T1000 (cell line): ENCODE measurements around the gene ATP8B4.

Experiments used
- DNase-seq: peaks from one replicate; lab custom pipeline; 2025; ENCODE audit warnings: mixed read lengths; lab: John Stamatoyannopoulos, UW

The ATP8B4 gene

DNA sequence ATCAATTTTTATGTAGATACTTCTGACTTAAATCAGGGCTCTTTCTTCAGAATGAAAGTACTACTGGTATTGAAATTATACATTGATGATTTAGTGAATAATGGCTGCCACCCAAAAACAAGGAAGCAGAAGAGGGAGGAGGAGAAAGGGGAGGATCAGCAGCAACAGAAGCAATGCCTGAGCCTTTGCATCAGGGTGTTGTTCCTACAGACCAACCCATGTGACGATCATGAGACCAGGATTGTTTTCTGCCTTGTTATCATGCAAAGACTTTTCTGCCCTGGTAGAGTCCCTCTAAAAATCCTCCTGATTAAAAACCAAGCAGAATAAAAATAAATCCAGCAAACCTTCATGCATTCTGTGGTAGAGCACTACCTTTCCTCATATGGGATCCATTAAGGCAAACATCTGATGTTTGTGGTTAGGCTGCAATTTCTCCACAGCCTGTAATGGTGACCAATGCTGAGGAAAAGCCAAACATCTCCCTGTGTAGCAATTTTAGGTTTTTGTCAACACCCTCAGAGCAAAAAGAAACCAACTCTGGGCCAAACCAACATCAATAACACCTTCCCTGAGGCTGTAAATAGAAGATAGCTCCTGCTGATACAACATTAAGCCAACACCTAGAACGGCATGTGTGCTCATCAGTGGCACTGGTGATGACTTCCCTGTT, 191.7 kb downstream of the ATP8B4 start:
- no peak for DNase-seq

DNA sequence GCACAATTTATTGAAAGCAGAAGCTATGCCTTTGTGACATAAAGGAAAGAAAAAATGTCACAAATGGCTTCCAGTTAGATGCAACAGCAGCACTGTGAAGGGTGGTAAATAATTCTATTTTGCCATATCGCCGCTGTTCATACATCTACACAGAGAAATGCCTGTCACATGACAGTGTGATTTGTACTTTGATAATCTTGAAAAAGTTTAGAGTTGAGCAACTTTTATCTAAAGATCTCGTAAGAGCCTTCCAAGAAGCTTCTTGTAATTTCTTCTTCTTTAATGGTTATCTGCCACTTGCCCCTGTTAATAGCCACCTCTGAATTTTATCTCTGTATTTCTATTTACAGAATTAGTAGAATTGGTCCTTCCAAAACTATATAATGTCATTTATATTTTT, 192.3 kb downstream of the ATP8B4 start:
- no peak for DNase-seq

DNA sequence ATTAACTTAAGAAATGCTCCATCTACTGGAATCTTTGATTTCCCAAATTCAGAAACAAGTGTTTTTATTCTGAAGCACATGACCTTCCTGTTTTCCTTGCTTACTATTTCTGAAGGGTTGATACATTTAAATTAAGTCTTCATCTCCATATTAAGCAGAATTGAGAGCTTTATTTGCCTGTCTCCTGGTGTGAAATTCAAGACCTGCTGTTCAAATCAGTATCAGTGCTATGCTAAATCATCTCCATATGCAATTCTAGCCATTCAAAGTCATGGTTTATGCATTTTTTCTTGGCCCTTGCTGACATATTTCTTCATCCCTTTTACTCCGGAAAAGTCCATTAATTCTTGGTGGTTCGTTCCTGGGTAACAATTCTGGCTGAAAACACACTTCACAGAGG, 195.4 kb downstream of the ATP8B4 start:
- DNase-seq: no peak

DNA sequence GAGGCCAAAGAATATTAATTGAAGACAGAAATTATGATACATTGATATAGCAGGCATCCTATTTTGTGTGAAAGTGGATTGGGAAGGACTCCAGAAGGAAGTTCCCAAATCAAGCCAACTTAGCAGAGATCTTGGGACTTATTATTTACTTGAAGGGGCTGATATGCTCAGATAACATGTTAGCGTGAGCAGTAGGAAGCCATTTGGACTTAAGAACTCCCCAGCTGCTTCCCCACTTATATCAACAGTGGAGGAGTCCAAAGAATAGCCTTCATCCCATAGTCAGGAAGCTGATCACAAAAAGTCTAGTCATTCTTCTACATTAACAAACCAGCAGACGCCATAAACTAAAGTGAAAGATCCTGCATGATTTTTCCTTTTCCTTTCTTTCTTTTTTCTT, 200.0 kb downstream of the ATP8B4 start:
- DNase-seq: no peak

DNA sequence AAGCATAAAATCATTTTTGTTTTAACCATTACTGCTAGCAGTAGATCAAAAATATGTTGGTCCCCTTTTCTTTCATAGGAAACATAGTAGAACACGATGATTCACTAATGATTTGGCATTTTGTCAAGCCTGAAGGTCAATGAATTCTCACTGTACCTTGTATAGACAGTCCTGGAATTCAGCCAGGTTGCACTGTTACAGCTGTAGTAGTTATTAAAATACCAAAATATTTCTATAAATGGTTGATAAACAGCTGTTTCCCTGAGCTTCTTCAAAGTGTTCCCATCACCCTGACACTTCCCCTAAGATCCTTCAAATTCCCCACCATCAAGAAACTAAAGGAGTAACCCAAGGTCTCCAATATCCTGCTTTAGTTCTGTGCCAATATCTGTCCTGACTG, 200.9 kb downstream of the ATP8B4 start:
- DNase-seq: no peak

DNA sequence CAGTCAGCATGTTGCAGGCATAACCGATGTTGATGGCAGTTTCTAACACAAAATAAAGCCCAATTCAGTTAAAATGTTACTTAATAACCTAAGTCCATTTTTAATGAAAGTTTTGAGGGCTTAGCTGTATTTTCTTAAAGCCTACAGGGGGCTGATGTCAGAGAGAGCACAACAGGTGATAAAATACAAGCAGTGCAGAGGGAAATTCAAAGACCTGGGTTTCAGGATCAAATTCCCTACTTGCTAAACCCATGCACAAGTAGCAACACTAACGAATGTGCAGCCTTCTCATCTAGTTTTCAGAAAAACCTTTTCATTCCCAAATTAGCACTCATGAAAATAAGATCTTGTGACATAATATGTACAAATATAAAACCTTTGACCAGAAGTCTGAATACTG, 202.0 kb downstream of the ATP8B4 start:
- DNase-seq: no peak

DNA sequence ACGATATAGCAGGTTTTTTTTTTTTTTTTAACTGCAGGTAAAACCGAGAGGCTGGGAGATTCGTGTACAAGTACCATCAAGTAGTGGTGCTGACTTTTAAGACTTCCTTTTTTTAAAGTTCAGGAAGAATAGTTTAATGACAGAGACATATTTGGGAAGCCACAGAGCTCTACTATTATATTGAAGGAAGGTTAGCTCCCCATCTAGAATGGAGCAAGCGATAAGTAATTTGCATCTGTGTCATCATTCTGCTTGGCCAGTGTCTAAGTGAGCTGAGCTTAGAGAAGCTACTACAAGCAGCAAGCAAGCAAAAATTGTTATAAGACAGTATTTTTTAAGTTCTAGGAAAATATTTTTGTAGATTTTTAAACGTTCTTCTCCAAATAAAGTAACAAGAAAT, 203.2 kb downstream of the ATP8B4 start:
- no peak for DNase-seq

DNA sequence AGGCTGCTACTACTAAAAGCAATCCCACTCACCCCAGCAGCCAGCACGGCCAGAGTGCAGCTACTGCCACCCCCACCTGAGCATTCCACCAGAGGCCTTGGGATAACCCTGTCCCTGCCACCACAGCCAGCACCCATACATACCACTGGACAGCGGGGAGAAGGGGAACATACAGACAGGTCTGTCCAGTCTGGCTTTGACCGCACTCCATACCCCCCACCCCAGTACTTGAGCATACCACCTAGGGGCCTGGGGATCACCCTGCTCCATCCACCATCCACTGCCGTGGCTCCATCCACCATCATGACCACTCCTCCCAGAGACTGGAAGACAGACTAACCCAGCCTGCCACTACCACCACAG, 210.1 kb downstream of the ATP8B4 start:
- no peak for DNase-seq

DNA sequence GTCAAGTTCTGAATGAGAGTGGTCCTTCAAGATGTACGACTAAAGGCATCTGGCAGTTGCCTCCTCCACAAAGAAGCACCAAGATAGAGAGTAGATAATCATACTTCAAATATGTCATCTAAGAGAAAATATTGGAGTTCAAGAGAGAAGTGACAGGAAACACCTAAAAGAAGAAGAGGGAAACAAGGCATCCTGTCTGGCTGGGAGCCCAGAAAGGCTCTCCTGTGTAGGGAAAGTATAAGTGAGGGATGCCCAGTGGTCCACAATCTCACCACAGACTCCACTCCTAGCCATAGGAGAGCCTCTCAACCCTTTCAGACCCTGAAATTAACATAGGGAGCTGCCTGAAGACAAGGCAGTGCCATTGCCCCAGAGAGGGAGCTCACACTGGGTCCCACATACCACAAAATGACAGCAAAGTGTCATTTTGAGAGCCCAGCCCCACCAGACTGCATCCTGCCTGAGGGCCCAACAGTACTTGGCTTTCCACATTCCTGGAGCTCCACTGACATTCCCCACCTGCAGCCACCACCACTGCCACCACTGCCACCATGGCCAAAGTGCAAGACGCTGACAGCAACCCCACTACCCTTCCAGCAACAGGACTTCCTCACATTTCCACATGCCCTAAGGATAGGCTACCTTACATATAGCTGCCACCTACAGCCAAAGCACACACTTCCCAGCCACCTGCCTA, 210.6 kb downstream of the ATP8B4 start:
- no peak for DNase-seq

DNA sequence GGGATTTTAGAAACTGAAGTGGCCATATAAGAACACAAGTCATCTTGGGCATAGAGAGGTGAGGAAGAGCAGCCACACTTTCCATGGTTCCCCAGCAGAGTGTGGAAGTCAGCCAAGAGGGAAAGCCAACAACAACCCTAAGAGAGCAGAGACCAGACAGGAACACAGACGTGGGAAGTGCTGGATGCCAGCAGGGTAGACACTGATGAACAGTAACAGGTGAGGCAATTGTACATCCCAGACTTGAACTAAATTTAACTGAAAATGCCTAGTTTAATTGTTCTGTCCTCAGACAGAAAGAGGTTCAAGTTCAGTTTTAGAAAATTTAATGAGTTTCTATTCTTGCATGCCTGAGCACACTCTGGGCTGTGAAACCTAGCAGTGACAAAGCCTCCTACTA, 212.1 kb downstream of the ATP8B4 start:
- DNase-seq: no peak

DNA sequence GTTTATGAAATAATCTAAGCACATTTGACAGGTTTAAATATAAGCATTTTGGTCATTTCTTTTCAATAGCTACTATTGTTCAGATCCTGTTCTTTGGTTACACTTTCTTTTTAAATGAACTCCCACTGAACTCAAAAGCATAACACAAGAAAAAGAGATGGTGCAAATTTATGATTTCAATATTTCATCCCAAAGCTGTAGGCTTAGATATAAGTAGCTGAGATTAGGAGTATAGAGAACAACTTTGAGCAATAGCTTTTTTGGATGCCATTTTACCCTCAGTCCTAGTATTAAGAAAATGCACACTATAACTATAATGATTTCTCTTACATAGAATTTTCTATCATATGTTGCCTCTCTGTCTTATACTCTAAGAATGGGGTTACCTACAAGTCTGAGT, 213.8 kb downstream of the ATP8B4 start:
- DNase-seq: no peak

DNA sequence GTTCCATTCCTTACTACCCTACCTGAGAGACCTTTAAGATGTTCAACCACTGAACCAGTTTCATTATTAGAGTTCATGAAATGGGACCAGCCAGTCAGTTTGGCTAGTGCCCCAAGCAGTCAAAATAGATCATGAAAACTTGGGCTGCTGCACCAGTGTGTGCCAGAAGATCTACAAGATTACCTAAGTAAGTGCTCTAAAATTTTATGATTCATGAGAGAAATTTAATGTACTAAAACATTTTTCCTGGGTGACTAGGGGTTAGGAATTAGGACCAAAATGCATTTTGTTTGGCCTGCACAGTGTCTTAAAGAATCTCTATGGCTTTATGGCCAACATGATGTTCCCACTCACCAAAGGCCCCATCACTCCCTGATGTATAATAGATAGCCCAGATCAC, 214.7 kb downstream of the ATP8B4 start:
- DNase-seq: no peak

DNA sequence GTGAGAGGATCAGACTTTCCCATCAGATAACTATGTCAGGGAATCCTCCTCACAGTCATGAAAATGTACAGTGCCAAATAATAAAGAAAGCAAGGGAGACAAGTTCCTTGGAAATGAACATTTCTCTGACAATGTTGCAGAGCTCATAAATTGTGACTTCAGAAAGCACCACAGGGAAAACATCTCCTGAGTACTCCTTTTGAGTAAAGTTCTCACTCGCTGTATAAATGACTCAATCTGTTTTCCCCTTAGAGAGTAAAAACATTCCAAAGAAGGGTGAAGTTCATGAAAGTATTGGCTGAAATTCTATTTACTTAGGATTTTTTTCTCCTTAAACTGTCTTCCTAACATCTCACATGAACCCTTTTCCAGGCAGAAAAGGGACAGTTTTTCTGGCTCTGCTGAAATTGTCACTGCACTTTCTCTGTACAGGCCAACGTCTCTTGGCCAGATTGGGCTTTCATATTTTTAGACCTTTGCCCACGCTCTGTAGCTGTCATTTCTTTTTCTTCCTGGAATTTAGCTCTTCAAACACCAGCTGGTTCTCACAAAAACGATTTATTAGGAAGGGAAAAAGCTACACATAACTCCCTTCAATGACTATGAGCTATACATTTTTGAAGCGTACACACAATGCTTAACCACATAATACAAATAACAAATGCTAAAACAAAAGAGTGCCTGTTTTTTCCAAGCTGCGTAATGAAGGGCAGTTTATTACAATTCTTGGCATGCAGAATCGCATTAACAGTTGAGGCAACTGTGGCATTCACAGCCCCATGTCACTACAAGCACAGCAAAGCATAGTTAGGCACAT, 216.1 kb downstream of the ATP8B4 start:
- DNase-seq: no peak

DNA sequence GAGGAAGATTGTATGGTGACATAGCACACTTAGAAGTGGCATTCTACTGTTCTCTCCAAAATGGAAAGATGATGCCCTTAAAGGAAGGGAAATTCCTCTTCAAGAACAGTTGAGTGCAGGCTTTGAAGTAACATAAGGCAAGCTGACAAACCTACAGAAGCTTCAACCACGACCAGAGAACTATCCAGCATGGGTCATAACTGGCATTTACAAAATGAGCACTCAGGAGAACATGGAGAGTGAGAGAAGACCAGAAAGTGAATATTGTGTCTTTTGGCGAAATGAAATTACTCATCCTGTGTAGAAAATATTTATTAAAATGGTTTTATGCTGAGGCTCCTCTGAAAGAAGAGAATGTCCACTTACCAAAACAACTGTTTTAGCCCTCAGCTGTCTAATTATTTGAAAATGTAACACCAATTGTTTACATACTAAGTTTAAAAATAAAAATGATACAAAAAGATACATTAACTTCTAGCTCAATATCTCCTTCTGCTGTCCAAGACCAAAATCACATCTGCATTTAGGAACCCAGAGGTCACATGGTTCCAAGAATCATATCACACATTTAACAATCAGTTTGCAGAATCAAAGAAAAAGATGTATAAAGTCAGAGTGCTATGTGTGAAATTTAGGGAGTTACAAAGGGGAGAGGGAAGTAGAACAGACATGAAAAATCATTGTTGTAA, 216.9 kb downstream of the ATP8B4 start:
- no peak for DNase-seq

DNA sequence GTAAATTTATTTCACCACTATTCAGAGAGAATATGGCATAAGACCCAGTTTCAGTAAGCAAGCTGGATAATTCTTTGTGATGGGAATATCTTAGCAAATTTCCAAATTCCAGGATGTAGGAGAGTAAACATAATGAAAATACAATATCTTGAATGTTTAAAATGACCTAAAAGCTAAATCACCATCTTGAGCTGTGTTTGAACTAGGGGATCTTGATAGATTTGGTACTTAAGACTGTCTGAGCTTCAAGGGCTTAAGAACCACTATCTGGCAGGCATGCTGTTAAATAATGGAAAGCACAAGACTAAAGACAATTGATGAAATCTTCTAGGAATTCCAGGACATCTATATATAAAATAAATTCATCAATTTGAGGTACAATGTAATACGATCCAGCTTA, 217.7 kb downstream of the ATP8B4 start:
- no peak for DNase-seq

DNA sequence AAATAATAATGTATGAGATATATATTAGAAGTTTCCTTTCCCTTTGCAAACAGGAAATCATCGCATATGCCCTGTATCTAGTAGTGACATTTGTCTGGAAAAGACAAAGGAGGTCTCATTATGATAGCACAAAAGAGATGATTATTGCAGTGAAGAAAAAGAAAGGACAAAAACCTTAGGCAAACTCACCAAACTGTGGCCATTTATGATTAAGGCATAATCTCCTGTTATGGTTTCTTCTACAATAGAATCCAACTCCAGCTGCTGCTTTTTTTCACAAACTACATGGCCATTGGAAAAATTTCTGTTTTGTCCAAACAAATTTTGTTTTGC, 218.2 kb downstream of the ATP8B4 start:
- no peak for DNase-seq

DNA sequence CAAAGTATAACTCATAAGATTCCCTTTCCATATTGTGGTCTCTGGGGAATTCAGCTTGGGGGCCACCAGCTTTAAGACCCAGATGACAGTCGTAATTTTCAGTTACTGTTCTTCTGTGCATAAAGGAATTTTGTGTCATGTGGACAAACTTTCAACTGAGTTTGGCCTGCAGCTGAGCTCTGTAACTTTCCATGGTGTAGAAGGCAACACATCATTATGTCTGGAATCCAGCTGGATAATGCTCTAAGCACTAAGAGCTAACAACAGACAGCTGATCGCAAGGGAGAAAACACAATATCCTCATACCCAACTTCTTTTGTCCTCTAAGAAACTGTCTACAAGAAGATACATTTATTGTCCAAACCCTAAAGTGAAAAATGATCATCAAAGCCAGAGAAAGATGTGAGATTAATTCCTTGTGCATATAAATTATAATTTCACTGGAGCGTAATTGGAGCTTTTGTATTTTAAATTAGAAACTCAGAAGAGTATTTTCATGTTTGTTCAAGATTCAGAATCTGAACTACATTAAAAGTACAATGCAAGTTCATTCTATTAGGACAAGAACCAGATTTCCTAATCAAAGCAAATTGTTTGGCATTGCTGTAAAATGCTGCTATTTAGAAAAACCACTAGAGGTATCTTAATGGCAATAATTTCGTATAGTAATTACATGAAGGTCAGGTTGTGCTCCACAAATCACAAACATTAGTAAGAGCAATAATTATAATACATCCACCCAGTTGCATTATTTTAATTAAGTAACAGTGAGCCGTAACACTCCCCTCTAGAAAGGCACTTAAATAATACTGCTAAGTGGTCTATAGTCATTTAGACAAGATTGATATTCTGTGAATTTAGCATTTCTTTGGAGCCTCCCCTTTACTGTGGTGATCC, 218.8 kb downstream of the ATP8B4 start:
- no peak for DNase-seq

DNA sequence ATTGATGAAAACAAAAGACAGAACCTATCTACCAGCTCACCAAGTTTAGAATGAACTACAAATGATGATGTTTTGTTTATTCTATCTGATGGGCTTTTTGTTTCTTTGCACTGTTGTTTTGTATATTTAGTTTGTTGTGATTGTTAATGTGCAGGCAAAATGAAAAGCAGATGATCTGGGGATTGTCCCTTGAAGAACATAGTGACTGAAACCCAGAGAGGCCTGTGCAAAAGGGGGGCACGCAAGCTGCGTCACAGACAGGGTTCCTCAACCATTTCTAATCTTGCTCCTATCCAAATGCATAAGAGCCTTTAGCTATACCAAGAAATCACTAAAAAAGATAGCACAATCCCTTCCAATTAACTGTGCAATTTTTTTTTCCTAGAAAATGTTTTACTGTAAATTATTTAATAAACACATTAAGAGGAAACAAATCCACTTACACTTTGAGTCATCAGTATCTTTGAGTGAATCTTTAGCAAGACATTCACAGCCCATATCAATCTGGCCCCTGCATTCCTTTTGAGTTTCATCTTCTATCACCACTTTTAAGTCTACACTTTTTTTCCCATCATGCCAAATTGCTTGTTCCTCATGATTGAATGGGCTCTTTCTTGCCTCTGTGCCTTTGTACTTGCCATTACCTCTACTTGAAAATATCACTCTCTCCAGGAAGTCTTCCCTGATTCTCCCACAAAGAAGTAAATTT, 220.3 kb downstream of the ATP8B4 start:
- DNase-seq: no peak

DNA sequence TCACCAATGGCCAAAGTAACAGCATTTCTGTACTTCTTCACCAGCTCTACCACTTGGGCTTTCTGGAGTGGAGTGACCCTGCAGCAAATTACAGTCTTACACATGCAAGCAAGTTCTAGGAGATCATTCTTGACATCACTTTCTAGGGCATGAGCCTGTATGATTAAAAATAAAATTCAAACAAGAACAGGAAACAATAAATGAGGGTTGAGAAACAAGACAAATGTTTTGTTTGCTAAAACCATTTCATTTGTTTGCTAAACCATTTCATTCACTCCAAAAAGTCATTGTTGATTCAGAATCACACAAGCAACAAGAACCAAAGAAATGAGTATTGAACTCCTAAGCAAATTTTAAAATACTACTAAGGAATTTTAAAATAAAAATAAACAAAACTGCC, 220.9 kb downstream of the ATP8B4 start:
- DNase-seq: no peak

DNA sequence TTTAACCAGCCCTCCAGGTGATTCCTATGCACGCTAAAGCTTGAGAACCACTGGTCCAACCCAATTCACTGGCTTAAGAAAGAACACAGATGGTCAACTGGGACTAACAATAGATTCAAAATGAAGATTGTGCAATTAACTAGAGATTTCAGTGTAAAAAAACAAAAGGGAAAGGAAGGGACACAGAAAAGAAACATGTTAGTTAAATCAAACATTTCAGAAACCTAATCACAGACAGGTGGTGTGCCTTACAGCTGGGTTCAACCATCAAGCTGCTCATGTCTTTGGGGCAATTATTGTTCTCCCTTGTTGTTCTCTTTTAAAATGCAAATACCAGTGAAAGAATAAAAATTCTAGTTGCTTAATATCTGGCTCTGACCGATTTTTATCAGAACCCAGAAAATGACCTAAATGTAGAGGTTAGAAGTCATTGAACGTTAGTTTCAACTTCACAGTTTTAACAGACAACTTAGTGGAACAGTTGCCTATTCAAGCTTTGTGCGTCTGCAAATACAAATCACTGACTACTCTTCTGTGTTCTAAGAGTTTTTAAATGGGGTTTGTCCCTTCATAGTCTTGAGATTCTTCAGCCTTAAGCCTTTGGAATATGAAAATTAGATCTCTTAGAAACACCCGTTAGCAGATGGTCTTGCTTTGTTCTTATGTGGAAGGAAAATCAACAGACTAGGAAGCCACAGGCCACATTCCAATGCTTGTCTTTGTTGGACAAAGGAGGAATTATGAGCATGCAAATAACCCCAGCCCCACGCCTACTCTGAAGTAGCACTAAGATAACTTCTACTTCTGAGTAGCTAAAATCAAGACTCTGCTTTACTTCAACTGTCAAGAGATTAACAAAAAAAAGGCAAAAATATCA, 223.4 kb downstream of the ATP8B4 start:
- DNase-seq: no peak
